GM13977 (cell line): ENCODE measurements around the gene SLC30A2.

ENCODE experiments used
- DNase-seq: peaks from one replicate; pipeline ENCODE4 v3.0.0; 2012; ENCODE audit warnings: low spot score
- CTCF ChIP-seq: IDR thresholded peaks from 2 replicates; pipeline ENCODE4 v1.5.1; 2012; ENCODE audit warnings: mild to moderate bottlenecking, control low read depth; ENCODE audit not compliant: insufficient read depth; ENCODE audit errors: extremely low read depth, missing control alignments
- in situ Hi-C: fragments of 300-500 bp; cut with MboI; formaldehyde crosslinking; loops from one replicate; pipeline ENCODE4 v1.12.0; 2022; ENCODE audit warnings: low sequenced_read_pairs, low pct_unique_long_range_greater_than_20kb, mixed read lengths, inconsistent platforms; ENCODE audit not compliant: unreplicated experiment

SLC30A2 gene

GRCh38 chr1:26035959-26036755, 9.8 kb downstream of the SLC30A2 start:
- peak; percentile 93 for DNase-seq
- in situ Hi-C loops, result no loop called here

GRCh38 chr1:26035203-26035958, 10.5 kb downstream of the SLC30A2 start:
- peak; percentile 17 for TF ChIP-seq CTCF
- peak; percentile 97 for DNase-seq
- in situ Hi-C loops, result no loop called here

More at GRCh38 chr1:26035959-26036755, 9.8 kb downstream of the SLC30A2 start:
- TF ChIP-seq CTCF, result peak; percentile 99

- in situ Hi-C loops, result no loop called here
- TF ChIP-seq CTCF, result no peak
- no peak for DNase-seq
Measured at GRCh38 chr1:26034504-26035202, 11.3 kb downstream of the SLC30A2 start.

GRCh38 chr1:26032656-26033357, 13.1 kb downstream of the SLC30A2 start:
- in situ Hi-C loops, result no loop called here
- DNase-seq, result no peak
- no peak for TF ChIP-seq CTCF

GRCh38 chr1:26031611-26032220, 14.2 kb downstream of the SLC30A2 start:
- TF ChIP-seq CTCF, result no peak
- in situ Hi-C loops, result no loop called here
- DNase-seq, result no peak
